SK-N-SH (cell line): ENCODE measurements around the gene NCAM2. TPM values are rescaled to one million over a fixed set of nuclear protein-coding genes. Genes with fewer than 3 reads are reported as not detected.

ENCODE experiments used
- CTCF ChIA-PET: fragments of 300-600, 350-600 bp; formaldehyde crosslinking; extraction: SDS; loops from one replicate; lab custom pipeline; 2021; lab: Yijun Ruan, JAX
- POLR2A ChIA-PET: fragments of 350-600 bp; sonication (Branson Sonifier 250); formaldehyde crosslinking; extraction: SDS; loops from one replicate; lab custom pipeline; 2020; ENCODE audit warnings: antibody characterized with exemption, inconsistent platforms; lab: Yijun Ruan, JAX
- DNase-seq: peaks from one replicate; pipeline ENCODE4 v3.0.0; 2012
- H2AFZ ChIP-seq: fragments of 200-600 bp; sonication (generic); 2 replicates; pipeline ENCODE4 v1.8.1; 2016; ENCODE audit warnings: antibody characterized with exemption, mild to moderate bottlenecking, low read depth
- H3F3A ChIP-seq: fragments of 200-600 bp; sonication (generic); replicated peaks from 2 replicates; pipeline ENCODE3; 2016; ENCODE audit warnings: antibody characterized with exemption, mild to moderate bottlenecking; ENCODE audit not compliant: insufficient read depth
- H3K27ac ChIP-seq, 2 experiments: fragments of 200-500 bp in 1 of 2; fragments of 200-600 bp in 1 of 2; sonication (Bioruptor generic) in 1 of 2; sonication (generic), shearing (Covaris generic) in 1 of 2; 2 replicates each; pipeline versions ENCODE4 v1.5.1 to v1.6.1; 2014 to 2016; ENCODE audit warnings: low read depth in 2 of 2, inconsistent platforms in 1 of 2, low read length in 1 of 2, mild to moderate bottlenecking in 1 of 2, mixed read lengths in 1 of 2
- H3K27me3 ChIP-seq: fragments of 200-600 bp; sonication (generic), shearing (Covaris generic); 2 replicates; pipeline ENCODE4 v1.6.1; 2016; ENCODE audit warnings: mixed run types; ENCODE audit not compliant: insufficient read depth
- H3K36me3 ChIP-seq, 2 experiments: fragments of 200-500 bp in 1 of 2; fragments of 200-600 bp in 1 of 2; sonication (Bioruptor generic) in 1 of 2; sonication (generic) in 1 of 2; replicated peaks in 1 of 2; 2 replicates each; pipeline versions ENCODE3 to v1.5.1; 2014 to 2016; ENCODE audit warnings: low read length in 1 of 2, mild to moderate bottlenecking in 1 of 2; ENCODE audit not compliant: insufficient read depth in 2 of 2, control insufficient read depth in 1 of 2
- H3K4me1 ChIP-seq, 2 experiments: fragments of 200-500 bp in 1 of 2; fragments of 200-600 bp in 1 of 2; sonication (Bioruptor generic) in 1 of 2; sonication (generic), shearing (Covaris generic) in 1 of 2; 2 replicates each; pipeline versions ENCODE4 v1.5.1 to v1.6.1; 2014 to 2016; ENCODE audit warnings: low read depth in 1 of 2, low read length in 1 of 2, mixed run types in 1 of 2; ENCODE audit not compliant: insufficient read depth in 2 of 2, control insufficient read depth in 1 of 2
- H3K4me2 ChIP-seq: fragments of 200-600 bp; sonication (generic), shearing (Covaris generic); 2 replicates; pipeline ENCODE4 v1.6.1; 2017; ENCODE audit warnings: mixed run types
- H3K4me3 ChIP-seq, 2 experiments: fragments of 200-500 bp in 1 of 2; fragments of 200-600 bp in 1 of 2; sonication (Bioruptor generic) in 1 of 2; sonication (generic), shearing (Covaris generic) in 1 of 2; 2 replicates each; pipeline versions ENCODE4 v1.5.1 to v1.8.1; 2014 to 2016; ENCODE audit warnings: low read depth in 2 of 2, inconsistent platforms in 1 of 2, low read length in 1 of 2, mild to moderate bottlenecking in 1 of 2, mixed read lengths in 1 of 2, moderate library complexity in 1 of 2
- H3K79me2 ChIP-seq: fragments of 200-600 bp; sonication (generic); 2 replicates; pipeline ENCODE4 v1.8.1; 2017; ENCODE audit warnings: mild to moderate bottlenecking; ENCODE audit not compliant: insufficient read depth
- H3K9ac ChIP-seq: fragments of 200-600 bp; sonication (generic); 2 replicates; pipeline ENCODE4 v1.6.1; 2017; ENCODE audit warnings: mixed run types
- H3K9me2 ChIP-seq: fragments of 200-600 bp; sonication (generic); 2 replicates; pipeline ENCODE4 v1.6.1; 2017; ENCODE audit warnings: mixed run types
- H3K9me3 ChIP-seq: fragments of 200-600 bp; sonication (generic); 2 replicates; pipeline ENCODE4 v1.6.1; 2017; ENCODE audit warnings: mixed run types, mild to moderate bottlenecking, moderate library complexity
- H4K20me1 ChIP-seq: fragments of 200-600 bp; sonication (generic); 2 replicates; pipeline ENCODE4 v1.6.1; 2017; ENCODE audit warnings: mild to moderate bottlenecking, mixed run types; ENCODE audit not compliant: insufficient read depth
- CHD2 ChIP-seq: fragments of 150-350 bp; IDR thresholded peaks from 2 replicates; pipeline ENCODE4 v1.6.1; 2018; ENCODE audit warnings: low read length; ENCODE audit not compliant: partially characterized antibody
- EP300 ChIP-seq, 2 experiments: IDR thresholded peaks; 2 replicates each; pipeline versions ENCODE4 v1.4.0 to v1.6.1; 2012; ENCODE audit warnings: borderline replicate concordance in 1 of 2, low read depth in 1 of 2, low read length in 1 of 2
- FOXJ3 ChIP-seq: sonication (generic); formaldehyde crosslinking; IDR thresholded peaks from 2 replicates; pipeline ENCODE4 v1.5.1; 2020; ENCODE audit warnings: mild to moderate bottlenecking, missing genetic modification reagents
- FOXM1 ChIP-seq: IDR thresholded peaks from 2 replicates; pipeline ENCODE4 v1.4.0; 2012; ENCODE audit warnings: low read depth, mild to moderate bottlenecking
- GATA2 ChIP-seq: sonication (generic); formaldehyde crosslinking; IDR thresholded peaks from 2 replicates; pipeline ENCODE4 v1.5.0; 2020; ENCODE audit warnings: mild to moderate bottlenecking, missing genetic modification reagents
- IRF3 ChIP-seq: fragments of 150-350 bp; IDR thresholded peaks from 2 replicates; pipeline ENCODE4 v1.6.1; 2016; ENCODE audit warnings: mild to moderate bottlenecking, low read depth, low read length
- JUND ChIP-seq: IDR thresholded peaks from 2 replicates; pipeline ENCODE4 v1.4.0; 2012
- MAX ChIP-seq: IDR thresholded peaks from 2 replicates; pipeline ENCODE4 v1.4.0; 2012; ENCODE audit warnings: low read depth
- MEF2A ChIP-seq: IDR thresholded peaks from 2 replicates; pipeline ENCODE4 v1.4.0; 2012; ENCODE audit warnings: low read depth, borderline replicate concordance
- MXI1 ChIP-seq: IDR thresholded peaks from 2 replicates; pipeline ENCODE4 v1.6.1; 2012; ENCODE audit warnings: mild to moderate bottlenecking, low read depth, low read length, improper control_type of control experiment
- NRF1 ChIP-seq: IDR thresholded peaks from 2 replicates; pipeline ENCODE4 v1.6.1; 2012; ENCODE audit warnings: low read depth, mild to moderate bottlenecking, low read length
- POLR2AphosphoS5 ChIP-seq: IDR thresholded peaks from 2 replicates; pipeline ENCODE4 v1.6.1; 2012; ENCODE audit warnings: low read depth, low read length
- RAD21 ChIP-seq: IDR thresholded peaks from 2 replicates; pipeline ENCODE4 v1.6.1; 2012; ENCODE audit warnings: mild to moderate bottlenecking, low read length
- RCOR1 ChIP-seq: fragments of 150-350 bp; IDR thresholded peaks from 2 replicates; pipeline ENCODE4 v1.6.1; 2017; ENCODE audit warnings: antibody characterized with exemption, low read length
- REST ChIP-seq: IDR thresholded peaks from 2 replicates; pipeline ENCODE4 v1.6.1; 2012; ENCODE audit warnings: mild to moderate bottlenecking, low read depth, low read length, moderate library complexity
- RXRA ChIP-seq: IDR thresholded peaks from 2 replicates; pipeline ENCODE4 v1.4.0; 2012; ENCODE audit warnings: low read depth, mild to moderate bottlenecking, borderline replicate concordance
- SIN3A ChIP-seq: IDR thresholded peaks from 2 replicates; pipeline ENCODE4 v1.6.1; 2012; ENCODE audit warnings: low read depth, mild to moderate bottlenecking, low read length, moderate library complexity, borderline replicate concordance
- SMC3 ChIP-seq: IDR thresholded peaks from 2 replicates; pipeline ENCODE4 v1.6.1; 2012; ENCODE audit warnings: low read depth, low read length, improper control_type of control experiment
- TCF12 ChIP-seq: IDR thresholded peaks from 2 replicates; pipeline ENCODE4 v1.4.0; 2012
- TEAD4 ChIP-seq: IDR thresholded peaks from 2 replicates; pipeline ENCODE4 v1.4.0; 2012; ENCODE audit warnings: mild to moderate bottlenecking, borderline replicate concordance; ENCODE audit not compliant: insufficient read depth
- USF2 ChIP-seq: fragments of 150-350 bp; IDR thresholded peaks from 2 replicates; pipeline ENCODE4 v1.6.1; 2017; ENCODE audit warnings: antibody characterized with exemption, low read length, low read depth, borderline replicate concordance
- YY1 ChIP-seq: IDR thresholded peaks from 2 replicates; pipeline ENCODE4 v1.4.0; 2012; ENCODE audit warnings: low read depth, mild to moderate bottlenecking
- WGBS: methylation state at CpG from one replicate; pipeline ENCODE4 v1.1.6; 2017; ENCODE audit warnings: low lambda C conversion rate; 5-methylcytosine and 5-hydroxymethylcytosine counted together
- polyA plus RNA-seq, 3 experiments: library from polyadenylated mRNA; depleted of rRNA; stranded (reverse); fragments of >200 nt; gene quantifications; 2 replicates each; pipeline ENCODE4 v1.2.3, GENCODE V29; 2012

The NCAM2 gene
- polyA plus RNA-seq, 1 of the 3 experiments (the other 2 are of a cell fraction) = 2.1 TPM

- TF ChIP-seq SMC3 (no peak), MEF2A (no peak), IRF3 (no peak), RAD21 (no peak), NRF1 (no peak), TCF12 (no peak)
These were observed 238.8 kb downstream of the NCAM2 start (continued) for GRCh38 chr21:21236996-21237395.

- DNase-seq = peak; percentile 5
- no peaks in the 10 kb centered on the region for H3F3A ChIP-seq
These were observed 240.6 kb downstream of the NCAM2 start for GRCh38 chr21:21238629-21239400.

More at GRCh38 chr21:21238629-21239400, 240.6 kb downstream of the NCAM2 start:
- Histone ChIP-seq H2AFZ (no peak overlapping the region), H3K27ac (no peak overlapping the region), H4K20me1 (no peaks in the 10 kb centered on the region), H3K9me3 (no peaks in the 10 kb centered on the region), H3K4me1 (no peaks in the 10 kb centered on the region; a peak in 2 of 4 replicates), H3K79me2 (no peaks in the 10 kb centered on the region), H3K36me3 (no peaks in the 10 kb centered on the region), H3K4me2 (no peak overlapping the region), H3K4me3 (no peak overlapping the region), H3K27me3 (no peaks in the 10 kb centered on the region), H3K9me2 (no peaks in the 10 kb centered on the region; the same call in 1 of the 2 replicates), H3K9ac (no peak overlapping the region)
- WGBS = 72% methylated on average over 10 of the region's 10 CpGs
- no peak for TF ChIP-seq FOXJ3 (CRISPR knock-in tag)
- no peak for TF ChIP-seq SIN3A
- no peak for TF ChIP-seq RCOR1
- no peak for TF ChIP-seq POLR2AphosphoS5
- no peak for TF ChIP-seq GATA2 (CRISPR knock-in tag)
- no peak for TF ChIP-seq EP300 (IDR thresholded peaks at IDR 0.05; ENCODE audit: borderline replicate concordance in 1 of 2, low read depth in 1 of 2, low read length in 1 of 2)
- no peak for TF ChIP-seq FOXM1
- no peak for TF ChIP-seq MEF2A
- TF ChIP-seq RXRA = no peak
- no peak for TF ChIP-seq MXI1
- no peak for TF ChIP-seq YY1
- no peak for TF ChIP-seq TCF12
- TF ChIP-seq USF2 = no peak
- no peak for TF ChIP-seq TEAD4
- no peak for TF ChIP-seq CHD2
- no peak for TF ChIP-seq MAX
- no peak for TF ChIP-seq REST
- no peak for TF ChIP-seq JUND
- ChIA-PET CTCF (no interaction called here), POLR2A (no interaction called here)
